Endothelial cell (in vitro differentiated cells): ENCODE data around the gene TRAPPC12. TPM values are rescaled to one million over a fixed set of nuclear protein-coding genes. Genes with fewer than 3 reads are reported as not detected.

Source experiments
- DNase-seq: peaks from one replicate; pipeline ENCODE4 v3.0.0; 2021; ENCODE audit warnings: low spot score
- H3K27ac Mint-ChIP-seq: one replicate; pipeline ENCODE4 v1.8.0; 2021; ENCODE audit warnings: mixed read lengths, inconsistent platforms; ENCODE audit not compliant: unreplicated experiment
- H3K27me3 Mint-ChIP-seq: one replicate; pipeline ENCODE4 v1.8.0; 2021; ENCODE audit warnings: mild to moderate bottlenecking, moderate library complexity, mixed read lengths, inconsistent platforms; ENCODE audit not compliant: unreplicated experiment
- H3K36me3 Mint-ChIP-seq: one replicate; pipeline ENCODE4 v1.8.0; 2021; ENCODE audit warnings: mild to moderate bottlenecking, low read depth, mixed read lengths, inconsistent platforms; ENCODE audit not compliant: unreplicated experiment
- H3K4me1 Mint-ChIP-seq: one replicate; pipeline ENCODE4 v1.8.0; 2021; ENCODE audit warnings: mild to moderate bottlenecking, mixed read lengths, inconsistent platforms; ENCODE audit not compliant: unreplicated experiment
- H3K4me3 Mint-ChIP-seq: one replicate; pipeline ENCODE4 v1.8.0; 2021; ENCODE audit warnings: mild to moderate bottlenecking, mixed read lengths, inconsistent platforms; ENCODE audit not compliant: unreplicated experiment
- H3K9me3 Mint-ChIP-seq: one replicate; pipeline ENCODE4 v1.8.0; 2021; ENCODE audit warnings: mixed read lengths, inconsistent platforms; ENCODE audit not compliant: unreplicated experiment
- CTCF ChIP-seq: fragments of 200-600 bp; sonication (generic); IDR thresholded peaks from one replicate; pipeline ENCODE4 v1.5.0; 2021; ENCODE audit warnings: antibody characterized with exemption; ENCODE audit not compliant: unreplicated experiment
- total RNA-seq: library from RNA; stranded (reverse); fragmentation: NEBNext Ultra II Directional; extraction: Animal tissue kit (Norgen Biotek cat#: 25700); gene quantifications from one replicate; pipeline ENCODE4 v1.2.1, GENCODE V29; 2021; ENCODE audit not compliant: unreplicated experiment

The TRAPPC12 gene
- total RNA-seq, 1 donor from 2014 or later, result 105 TPM

DNA sequence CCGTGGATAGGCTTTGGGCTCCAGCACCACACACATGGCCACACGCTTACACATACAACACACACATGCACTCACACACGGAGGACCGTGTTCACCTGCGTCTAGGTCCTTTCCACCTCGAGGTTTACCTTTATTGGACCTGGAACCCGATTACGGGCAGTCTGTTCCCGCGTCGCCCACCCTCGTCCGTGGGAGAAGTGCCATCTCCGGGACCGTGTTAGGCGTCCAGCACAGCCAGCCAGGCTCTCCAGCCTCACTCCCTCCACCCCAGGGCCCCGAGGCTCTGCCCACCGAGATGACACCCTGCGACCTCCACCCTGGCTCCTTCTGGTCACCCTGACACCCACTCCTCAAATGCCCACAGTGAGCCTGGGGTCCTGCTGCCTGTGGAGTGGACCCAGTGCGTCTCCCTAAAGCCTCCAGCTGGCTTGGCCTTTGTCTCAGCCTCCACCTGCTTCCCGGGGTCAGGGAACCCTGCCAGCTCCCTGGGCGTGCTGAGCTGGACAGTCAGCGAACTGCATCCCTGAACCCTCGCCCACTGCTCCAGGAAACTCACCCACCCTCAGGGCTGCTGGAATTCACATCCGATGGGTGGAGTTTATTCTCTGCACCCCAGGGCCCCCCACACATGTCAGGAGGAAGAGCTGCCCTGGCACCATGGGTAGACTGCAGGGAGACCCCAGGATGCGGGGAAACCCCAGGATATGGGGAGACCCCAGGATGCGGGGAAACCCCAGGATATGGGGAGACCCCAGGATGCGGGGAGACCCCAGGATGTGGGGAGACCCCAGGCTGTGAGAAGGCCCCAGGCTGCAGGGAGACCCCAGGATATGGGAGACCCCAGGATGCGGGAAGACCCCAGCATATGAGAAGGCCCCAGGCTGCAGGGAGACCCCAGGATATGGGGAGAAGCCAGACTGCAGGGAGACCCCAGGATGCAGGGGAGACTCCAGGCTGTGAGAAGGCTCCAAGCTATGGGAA is 106.8 kb downstream of the TRAPPC12 start:
- Mint-ChIP-seq H3K9me3 (no peaks in the 10 kb centered on the region), H3K27ac (no peak overlapping the region), H3K4me3 (no peak overlapping the region), H3K27me3 (peaks cover 11% of the 10 kb centered on the region), H3K36me3 (peaks cover 13% of the 10 kb centered on the region), H3K4me1 (peaks cover 4% of the 10 kb centered on the region)
- DNase-seq, result no peak
- no peak for TF ChIP-seq CTCF

- H3K27me3 Mint-ChIP-seq, result peaks cover 9% of the 10 kb centered on the region
- no peak for DNase-seq
- H3K36me3 Mint-ChIP-seq, result peaks cover 13% of the 10 kb centered on the region
- peaks cover 4% of the 10 kb centered on the region for H3K4me1 Mint-ChIP-seq
- H3K9me3 Mint-ChIP-seq, result no peaks in the 10 kb centered on the region
- H3K4me3 Mint-ChIP-seq, result no peak overlapping the region
- no peak for TF ChIP-seq CTCF
- H3K27ac Mint-ChIP-seq, result no peak overlapping the region
Measured at GRCh38 chr2:3487028-3487425, 107.5 kb downstream of the TRAPPC12 start.

DNA sequence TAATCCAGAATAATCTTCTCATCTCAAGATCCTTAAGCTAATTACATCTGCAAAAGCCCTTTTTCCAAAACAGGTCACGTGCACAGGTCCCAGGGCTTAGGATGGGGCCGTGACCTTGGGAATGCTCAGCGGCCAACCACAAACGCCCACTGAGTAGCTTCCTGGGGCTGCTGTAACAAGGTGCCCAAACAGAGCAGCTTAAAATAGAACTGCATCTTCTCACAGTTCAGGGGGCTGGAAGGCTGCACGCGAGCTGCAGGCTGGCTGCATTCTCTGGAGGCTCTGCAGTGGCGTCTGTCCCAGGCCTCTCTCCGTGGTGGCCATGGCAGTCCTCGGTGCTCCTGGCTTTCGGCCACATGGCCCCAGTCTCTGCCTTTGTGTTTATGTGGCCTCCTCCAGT is 107.9 kb downstream of the TRAPPC12 start:
- H3K4me1 Mint-ChIP-seq, result peaks cover 4% of the 10 kb centered on the region
- peaks cover 13% of the 10 kb centered on the region for H3K36me3 Mint-ChIP-seq
- no peaks in the 10 kb centered on the region for H3K9me3 Mint-ChIP-seq
- no peak for DNase-seq
- no peak overlapping the region for H3K4me3 Mint-ChIP-seq
- no peak for TF ChIP-seq CTCF
- peaks cover 9% of the 10 kb centered on the region for H3K27me3 Mint-ChIP-seq
- no peak overlapping the region for H3K27ac Mint-ChIP-seq

DNA sequence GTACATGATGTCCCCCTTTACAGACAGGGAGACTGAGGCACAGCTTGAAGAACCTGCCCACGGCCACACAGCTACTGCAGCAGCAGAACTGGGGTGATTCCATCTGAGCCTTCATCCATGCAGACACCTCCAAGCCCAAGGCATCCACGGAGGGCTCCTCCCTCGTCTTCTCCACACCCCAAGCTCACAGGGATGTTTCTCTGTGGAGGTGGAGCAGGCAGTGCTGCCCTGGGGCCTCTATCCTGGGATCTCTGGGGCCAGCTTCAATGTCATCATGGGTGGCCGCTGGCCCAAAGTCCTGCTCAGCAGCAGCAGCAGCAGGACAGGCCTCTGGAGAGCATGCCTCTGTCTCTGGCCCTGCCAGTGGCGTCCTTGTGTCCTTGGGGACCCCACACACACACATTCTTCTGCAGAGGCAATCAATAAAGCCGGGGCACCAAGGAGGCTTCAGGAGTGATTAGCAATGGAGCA is 108.6 kb downstream of the TRAPPC12 start:
- H3K9me3 Mint-ChIP-seq, result no peaks in the 10 kb centered on the region
- H3K4me3 Mint-ChIP-seq, result no peak overlapping the region
- DNase-seq, result no peak
- H3K27me3 Mint-ChIP-seq, result peaks cover 9% of the 10 kb centered on the region
- no peak for TF ChIP-seq CTCF
- H3K27ac Mint-ChIP-seq, result no peak overlapping the region
- H3K36me3 Mint-ChIP-seq, result peaks cover 13% of the 10 kb centered on the region
- H3K4me1 Mint-ChIP-seq, result peaks cover 4% of the 10 kb centered on the region
